Fibroblast of lung (primary cell): ENCODE measurements around the gene SLC6A5. TPM values are rescaled to one million over a fixed set of nuclear protein-coding genes. Genes with fewer than 3 reads are reported as not detected.

Experiments used
- DNase-seq, 2 donors: peaks; one replicate each; pipeline versions ENCODE4 v3.0.0 to v3.0.0-alpha.2; 2010; ENCODE audit warnings: low read depth in 2 of 2
- H2AFZ ChIP-seq: 2 replicates; pipeline ENCODE4 v1.5.1; 2012; ENCODE audit warnings: low read length, control low read depth, inconsistent platforms
- H3K27ac ChIP-seq: 2 replicates; pipeline ENCODE4 v1.5.1; 2011; ENCODE audit warnings: low read length, control low read depth; ENCODE audit not compliant: insufficient read depth
- H3K27me3 ChIP-seq: 2 replicates; pipeline ENCODE4 v1.5.1; 2011; ENCODE audit warnings: mild to moderate bottlenecking, low read length; ENCODE audit not compliant: control insufficient read depth, insufficient read depth
- H3K36me3 ChIP-seq: 2 replicates; pipeline ENCODE4 v1.5.1; 2011; ENCODE audit warnings: low read length; ENCODE audit not compliant: control insufficient read depth, insufficient read depth
- H3K4me1 ChIP-seq: 2 replicates; pipeline ENCODE4 v1.5.1; 2011; ENCODE audit warnings: low read length; ENCODE audit not compliant: control insufficient read depth, insufficient read depth; ENCODE audit errors: extremely low read depth
- H3K4me2 ChIP-seq: 2 replicates; pipeline ENCODE4 v1.5.1; 2011; ENCODE audit warnings: low read length, control low read depth; ENCODE audit not compliant: insufficient read depth; ENCODE audit errors: extremely low read depth
- H3K4me3 ChIP-seq, 4 experiments: fragments of 200-600 bp in 1 of 4; sonication (generic) in 1 of 4; replicated peaks in 1 of 4; 2 replicates each; pipeline ENCODE4 v1.5.1; 2011 to 2016; ENCODE audit warnings: low read length in 4 of 4, low read depth in 3 of 4, mild to moderate bottlenecking in 3 of 4, control low read depth in 2 of 4, inconsistent platforms in 1 of 4, mixed read lengths in 1 of 4; ENCODE audit not compliant: insufficient read depth in 1 of 4; ENCODE audit errors: control extremely low read depth in 1 of 4
- H3K79me2 ChIP-seq: 2 replicates; pipeline ENCODE4 v1.5.1; 2012; ENCODE audit warnings: mild to moderate bottlenecking, low read length, inconsistent platforms; ENCODE audit not compliant: control insufficient read depth, insufficient read depth
- H3K9ac ChIP-seq: 2 replicates; pipeline ENCODE4 v1.5.1; 2011; ENCODE audit warnings: mild to moderate bottlenecking, low read length, control low read depth; ENCODE audit not compliant: insufficient read depth
- H3K9me3 ChIP-seq: 2 replicates; pipeline ENCODE4 v1.5.1; 2012; ENCODE audit warnings: low read depth, low read length; ENCODE audit not compliant: control insufficient read depth, insufficient read depth
- H4K20me1 ChIP-seq: 2 replicates; pipeline ENCODE4 v1.5.1; 2011; ENCODE audit warnings: low read length; ENCODE audit not compliant: control insufficient read depth, insufficient read depth; ENCODE audit errors: extremely low read depth
- CTCF ChIP-seq, 2 donors: IDR thresholded peaks in 1 of 2; conservative IDR thresholded peaks in 1 of 2; 1 replicate in 1 of 2; 2 replicates in 1 of 2; pipeline ENCODE4 v1.5.1; 2011 to 2012; ENCODE audit warnings: low read length in 2 of 2, control low read depth in 1 of 2, inconsistent platforms in 1 of 2, low read depth in 1 of 2, mild to moderate bottlenecking in 1 of 2
- EZH2 ChIP-seq: IDR thresholded peaks from 2 replicates; pipeline ENCODE4 v1.5.1; 2012; ENCODE audit warnings: low read length, control low read depth, mild to moderate bottlenecking; ENCODE audit errors: missing control alignments
- polyA plus RNA-seq, 2 donors: library from polyadenylated mRNA; depleted of rRNA in 1 of 2; stranded (reverse) in 1 of 2; unstranded in 1 of 2; fragments of >200 nt; gene quantifications; 2 replicates each; pipeline ENCODE4 v1.2.1, GENCODE V29; 2011 to 2012; ENCODE audit warnings: missing spikeins in 1 of 2
- total RNA-seq: library from RNA; depleted of rRNA; stranded (reverse); fragments of >200 nt; gene quantifications from 2 replicates; pipeline ENCODE4 v1.2.1, GENCODE V29; 2014

Gene SLC6A5
- total and polyA plus RNA-seq, 2 donors (not counting 1 experiment from before 2014, with no cell fraction given) = not detected

GRCh38 chr11:20609727-20610707, 10.6 kb downstream of the SLC6A5 start:
- Histone ChIP-seq H3K27ac (no peak overlapping the region), H3K9ac (no peak overlapping the region), H4K20me1 (no peaks in the 10 kb centered on the region), H3K9me3 (no peaks in the 10 kb centered on the region), H3K27me3 (peaks cover 4% of the 10 kb centered on the region), H2AFZ (no peak overlapping the region), H3K4me3 (peak overlapping the region in 1 of 4 experiments; percentile 30), H3K36me3 (no peaks in the 10 kb centered on the region), H3K79me2 (no peaks in the 10 kb centered on the region), H3K4me2 (peak overlapping the region; percentile 20), H3K4me1 (no peaks in the 10 kb centered on the region)
- DNase-seq = peak; percentile 32 to 46
- TF ChIP-seq CTCF (conservative IDR thresholded peaks at IDR 0.05 in 1 of 2, IDR thresholded peaks at IDR 0.05 in 1 of 2; ENCODE audit: low read depth in 1 of 2, low read length in 2 of 2) = peak; percentile 88 to 94
- TF ChIP-seq EZH2 = no peak

GRCh38 chr11:20610825-20611224, 11.4 kb downstream of the SLC6A5 start:
- no peak overlapping the region for H3K9ac ChIP-seq

More at GRCh38 chr11:20610825-20611224, 11.4 kb downstream of the SLC6A5 start:
- H3K27me3 ChIP-seq = no peaks in the 10 kb centered on the region
- H4K20me1 ChIP-seq = no peaks in the 10 kb centered on the region
- H3K4me3 ChIP-seq = no peak overlapping the region
- no peaks in the 10 kb centered on the region for H3K4me1 ChIP-seq
- no peak for TF ChIP-seq CTCF (conservative IDR thresholded peaks at IDR 0.05 in 1 of 2, IDR thresholded peaks at IDR 0.05 in 1 of 2; ENCODE audit: low read depth in 1 of 2, low read length in 2 of 2)
- no peak for TF ChIP-seq EZH2
- no peak for DNase-seq
- no peak overlapping the region for H2AFZ ChIP-seq
- no peaks in the 10 kb centered on the region for H3K79me2 ChIP-seq
- no peak overlapping the region for H3K4me2 ChIP-seq
- H3K36me3 ChIP-seq = no peaks in the 10 kb centered on the region
- no peaks in the 10 kb centered on the region for H3K9me3 ChIP-seq
- H3K27ac ChIP-seq = no peak overlapping the region
